H9 (cell line): ENCODE measurements around the gene LRP1B. TPM values are rescaled to one million over a fixed set of nuclear protein-coding genes. Genes with fewer than 3 reads are reported as not detected.

ENCODE experiments used
- DNase-seq: peaks from one replicate; pipeline ENCODE4 v3.0.0-alpha.2; 2017
- H2AFZ ChIP-seq: one replicate; pipeline ENCODE4 v1.6.1; 2013; ENCODE audit warnings: mild to moderate bottlenecking, low read length, control low read depth, moderate library complexity
- H2AK5ac ChIP-seq: 2 replicates; pipeline ENCODE4 v1.6.1; 2013; ENCODE audit warnings: low read length, control low read depth, mixed read lengths; ENCODE audit not compliant: insufficient read length
- H2BK120ac ChIP-seq: one replicate; pipeline ENCODE4 v1.6.1; 2013; ENCODE audit warnings: low read depth, mild to moderate bottlenecking, low read length, control low read depth, inconsistent platforms; ENCODE audit not compliant: poor library complexity, severe bottlenecking
- H2BK12ac ChIP-seq: 2 replicates; pipeline ENCODE4 v1.6.1; 2013; ENCODE audit warnings: low read length, control low read depth, mixed read lengths, low read depth; ENCODE audit not compliant: insufficient read length
- H2BK15ac ChIP-seq: 2 replicates; pipeline ENCODE4 v1.6.1; 2013; ENCODE audit warnings: low read depth, low read length, control low read depth
- H2BK20ac ChIP-seq: one replicate; pipeline ENCODE4 v1.6.1; 2013; ENCODE audit warnings: low read depth, mild to moderate bottlenecking, low read length, control low read depth, inconsistent platforms; ENCODE audit not compliant: poor library complexity, severe bottlenecking
- H2BK5ac ChIP-seq: 2 replicates; pipeline ENCODE4 v1.6.1; 2013; ENCODE audit warnings: low read length, control low read depth, mixed read lengths; ENCODE audit not compliant: insufficient read length
- H3K14ac ChIP-seq: 2 replicates; pipeline ENCODE4 v1.6.1; 2013; ENCODE audit warnings: low read length, control low read depth; ENCODE audit not compliant: insufficient read depth
- H3K18ac ChIP-seq: 2 replicates; pipeline ENCODE4 v1.6.1; 2013; ENCODE audit warnings: low read depth, mild to moderate bottlenecking, mixed read lengths, low read length, control low read depth; ENCODE audit not compliant: insufficient read length
- H3K23ac ChIP-seq: 2 replicates; pipeline ENCODE4 v1.6.1; 2013; ENCODE audit warnings: low read length, control low read depth, mixed read lengths, low read depth; ENCODE audit not compliant: insufficient read length
- H3K23me2 ChIP-seq: 2 replicates; pipeline ENCODE4 v1.6.1; 2013; ENCODE audit warnings: low read depth, mild to moderate bottlenecking, mixed read lengths, low read length, control low read depth; ENCODE audit not compliant: insufficient read length, poor library complexity, severe bottlenecking
- H3K27ac ChIP-seq: 2 replicates; pipeline ENCODE4 v1.5.1; 2013; ENCODE audit warnings: low read length, control low read depth, mixed read lengths, low read depth; ENCODE audit not compliant: insufficient read length
- H3K27me3 ChIP-seq: 2 replicates; pipeline ENCODE4 v1.6.1; 2013; ENCODE audit warnings: low read length, control low read depth, inconsistent platforms; ENCODE audit not compliant: insufficient read depth
- H3K4ac ChIP-seq: 2 replicates; pipeline ENCODE4 v1.6.1; 2013; ENCODE audit warnings: low read depth, mild to moderate bottlenecking, control low read depth, inconsistent platforms, low read length, moderate library complexity
- H3K4me1 ChIP-seq: 2 replicates; pipeline ENCODE4 v1.6.1; 2013; ENCODE audit warnings: low read length, control low read depth, inconsistent platforms; ENCODE audit not compliant: insufficient read depth
- H3K4me2 ChIP-seq: 2 replicates; pipeline ENCODE4 v1.6.1; 2013; ENCODE audit warnings: low read length, control low read depth, mixed read lengths; ENCODE audit not compliant: insufficient read length, insufficient read depth
- H3K56ac ChIP-seq: 2 replicates; pipeline ENCODE4 v1.6.1; 2013; ENCODE audit warnings: low read depth, mild to moderate bottlenecking, mixed read lengths, low read length, control low read depth; ENCODE audit not compliant: insufficient read length
- H3K79me1 ChIP-seq: 2 replicates; pipeline ENCODE4 v1.6.1; 2013; ENCODE audit warnings: low read depth, mild to moderate bottlenecking, moderate library complexity, low read length, control low read depth, inconsistent platforms; ENCODE audit not compliant: insufficient read depth, poor library complexity, severe bottlenecking
- H3K79me2 ChIP-seq: 2 replicates; pipeline ENCODE4 v1.6.1; 2013; ENCODE audit warnings: low read length, control low read depth, inconsistent platforms; ENCODE audit not compliant: insufficient read depth
- H3K9ac ChIP-seq: 2 replicates; pipeline ENCODE4 v1.6.1; 2013; ENCODE audit warnings: low read length, control low read depth, mixed read lengths; ENCODE audit not compliant: insufficient read length; ENCODE audit errors: extremely low read depth
- H3K9me3 ChIP-seq: one replicate; pipeline ENCODE4 v1.6.1; 2013; ENCODE audit warnings: low read depth, low read length, inconsistent platforms; ENCODE audit not compliant: control insufficient read depth
- H3T11ph ChIP-seq: one replicate; pipeline ENCODE4 v1.6.1; 2013; ENCODE audit warnings: mild to moderate bottlenecking, low read length, control low read depth, inconsistent platforms
- H4K20me1 ChIP-seq: one replicate; pipeline ENCODE4 v1.6.1; 2013; ENCODE audit not compliant: control insufficient read depth, insufficient read length, insufficient read depth
- H4K5ac ChIP-seq: 2 replicates; pipeline ENCODE4 v1.6.1; 2013; ENCODE audit warnings: low read depth, mild to moderate bottlenecking, mixed read lengths, low read length, control low read depth; ENCODE audit not compliant: insufficient read length
- H4K8ac ChIP-seq: replicated peaks from 2 replicates; pipeline ENCODE4 v1.6.1; 2013; ENCODE audit warnings: low read length, control low read depth, mixed read lengths, low read depth; ENCODE audit not compliant: insufficient read length
- H4K91ac ChIP-seq: 2 replicates; pipeline ENCODE4 v1.6.1; 2013; ENCODE audit warnings: low read depth, mild to moderate bottlenecking, moderate library complexity, mixed read lengths, low read length, control low read depth; ENCODE audit not compliant: insufficient read length
- H3K27ac Mint-ChIP-seq, 3 experiments: 2 replicates in 2 of 3; 3 replicates in 1 of 3; pipeline ENCODE4 v1.8.0; 2020 to 2021; ENCODE audit warnings: mixed read lengths in 3 of 3, mild to moderate bottlenecking in 1 of 3, moderate library complexity in 1 of 3
- H3K27me3 Mint-ChIP-seq: 2 replicates; pipeline ENCODE4 v1.8.0; 2021; ENCODE audit warnings: low read depth, mild to moderate bottlenecking, moderate library complexity, mixed read lengths
- H3K36me3 Mint-ChIP-seq, 3 experiments: 2 replicates in 2 of 3; 3 replicates in 1 of 3; pipeline ENCODE4 v1.8.0; 2020 to 2021; ENCODE audit warnings: low read depth in 3 of 3, mixed read lengths in 3 of 3; ENCODE audit not compliant: insufficient read depth in 1 of 3
- H3K4me1 Mint-ChIP-seq, 2 experiments: 2 replicates each; pipeline ENCODE4 v1.8.0; 2020; ENCODE audit warnings: mixed read lengths in 2 of 2
- H3K4me3 Mint-ChIP-seq, 2 experiments: 2 replicates in 1 of 2; 3 replicates in 1 of 2; pipeline ENCODE4 v1.8.0; 2020 to 2021; ENCODE audit warnings: mild to moderate bottlenecking in 2 of 2, mixed read lengths in 2 of 2, moderate library complexity in 1 of 2
- H3K9me3 Mint-ChIP-seq, 2 experiments: 2 replicates in 1 of 2; 3 replicates in 1 of 2; pipeline ENCODE4 v1.8.0; 2020; ENCODE audit warnings: mild to moderate bottlenecking in 2 of 2, mixed read lengths in 2 of 2, moderate library complexity in 1 of 2
- CTCF ChIP-seq: fragments of 200-600 bp; sonication (generic); conservative IDR thresholded peaks from 3 replicates; pipeline ENCODE4 v1.8.0; 2021; ENCODE audit warnings: antibody characterized with exemption, mild to moderate bottlenecking
- WGBS: extraction: QIAGEN DNeasy Blood & Tissue Kit; methylation state at CpG from one replicate; pipeline ENCODE4 v1.1.7; 2013; ENCODE audit warnings: missing lambda C conversion rate, low lambda C conversion rate, mixed read lengths; ENCODE audit not compliant: insufficient read length; ENCODE audit errors: extremely low coverage; 5-methylcytosine and 5-hydroxymethylcytosine counted together
- total RNA-seq: library from RNA; stranded (reverse); gene quantifications from 2 replicates; pipeline ENCODE4 v1.2.1, GENCODE V29; 2021

LRP1B gene
- total RNA-seq, 1 experiment from 2014 or later, result not detected

- H3K36me3 Mint-ChIP-seq, result no peaks in the 10 kb centered on the region
- H3K14ac ChIP-seq, result no peak overlapping the region
- H3K4me3 Mint-ChIP-seq, result peak overlapping the region in 1 of 2 experiments; percentile 5; a peak in 1 of 5 replicates
- H2BK12ac ChIP-seq, result no peak overlapping the region
- no peaks in the 10 kb centered on the region for H3K79me2 ChIP-seq
- no peak overlapping the region for H3K27ac ChIP-seq
- H3K4me2 ChIP-seq, result peak overlapping the region; percentile 41
- H2BK20ac ChIP-seq, result no peak overlapping the region
- peak; percentile 87 for DNase-seq
- no peak overlapping the region for H3K9ac ChIP-seq
- H2BK5ac ChIP-seq, result no peak overlapping the region
- H4K20me1 ChIP-seq, result no peaks in the 10 kb centered on the region
- no peaks in the 10 kb centered on the region; a peak in 1 of 5 replicates for H3K9me3 Mint-ChIP-seq
- no peak overlapping the region for H3K27ac Mint-ChIP-seq
- H3K23ac ChIP-seq, result no peak overlapping the region
- no peak overlapping the region for H3K18ac ChIP-seq
- no CpG with 5 or more reads among the region's 6 CpGs for WGBS
- no peak overlapping the region for H4K8ac ChIP-seq
- H2AFZ ChIP-seq, result no peak overlapping the region
- no peak for TF ChIP-seq CTCF
- H3K79me1 ChIP-seq, result no peaks in the 10 kb centered on the region
- no peak overlapping the region for H2BK120ac ChIP-seq
- no peak overlapping the region for H3T11ph ChIP-seq
- H3K4me1 Mint-ChIP-seq, result peaks cover 16 to 17% of the 10 kb centered on the region in 2 experiments
- H3K4me1 ChIP-seq, result no peaks in the 10 kb centered on the region
- H3K23me2 ChIP-seq, result no peaks in the 10 kb centered on the region
- H4K5ac ChIP-seq, result no peak overlapping the region
- no peaks in the 10 kb centered on the region for H3K9me3 ChIP-seq
- no peak overlapping the region for H2BK15ac ChIP-seq
- no peak overlapping the region for H2AK5ac ChIP-seq
- H3K56ac ChIP-seq, result no peak overlapping the region
- H3K27me3 ChIP-seq, result no peaks in the 10 kb centered on the region
- H4K91ac ChIP-seq, result no peak overlapping the region
- H3K27me3 Mint-ChIP-seq, result peaks cover 52% of the 10 kb centered on the region
- H3K4ac ChIP-seq, result no peak overlapping the region
Measured at GRCh38 chr2:140905083-140905781, 1225.6 kb downstream of the LRP1B start.
